SK-N-SH treated with all-trans-retinoic acid at 6 μM for 48 hours (cell line): ENCODE data around the gene AOC3.

ENCODE experiments used
- ARNTL ChIP-seq: fragments of 450-650 bp; formaldehyde crosslinking; IDR thresholded peaks from 2 replicates; pipeline ENCODE4 v1.5.0; 2020; ENCODE audit warnings: low read depth, mild to moderate bottlenecking, moderate library complexity, borderline replicate concordance
- GLIS3 ChIP-seq: fragments of 250-450 bp; sonication (Bioruptor Pico); IDR thresholded peaks from 2 replicates; pipeline ENCODE4 v1.5.0; 2020; ENCODE audit warnings: mild to moderate bottlenecking, moderate library complexity
- PPARA ChIP-seq: fragments of 250-450 bp; sonication (Bioruptor Pico); IDR thresholded peaks from 2 replicates; pipeline ENCODE4 v1.5.0; 2020; ENCODE audit warnings: mild to moderate bottlenecking, borderline replicate concordance
- TCF4 ChIP-seq: fragments of 250-450 bp; sonication (Bioruptor Pico); IDR thresholded peaks from 2 replicates; pipeline ENCODE4 v1.8.0; 2021; ENCODE audit warnings: mild to moderate bottlenecking, moderate library complexity, borderline replicate concordance
- TOX ChIP-seq: fragments of 250-450 bp; sonication (Bioruptor Pico); IDR thresholded peaks from 2 replicates; pipeline ENCODE4 v1.8.0; 2021; ENCODE audit warnings: mild to moderate bottlenecking, moderate library complexity, borderline replicate concordance
- TF ChIP-seq, protein P1 (sequence below): fragments of 250-450 bp; sonication (Bioruptor Pico); IDR thresholded peaks from 2 replicates; pipeline ENCODE4 v1.5.1; 2020; ENCODE audit warnings: low read depth, mild to moderate bottlenecking, moderate library complexity
- TF ChIP-seq, protein P2 (sequence below): fragments of 250-450 bp; sonication (Bioruptor Pico); IDR thresholded peaks from 2 replicates; pipeline ENCODE4 v1.8.0; 2020; ENCODE audit warnings: mild to moderate bottlenecking, moderate library complexity, borderline replicate concordance

DNA sequence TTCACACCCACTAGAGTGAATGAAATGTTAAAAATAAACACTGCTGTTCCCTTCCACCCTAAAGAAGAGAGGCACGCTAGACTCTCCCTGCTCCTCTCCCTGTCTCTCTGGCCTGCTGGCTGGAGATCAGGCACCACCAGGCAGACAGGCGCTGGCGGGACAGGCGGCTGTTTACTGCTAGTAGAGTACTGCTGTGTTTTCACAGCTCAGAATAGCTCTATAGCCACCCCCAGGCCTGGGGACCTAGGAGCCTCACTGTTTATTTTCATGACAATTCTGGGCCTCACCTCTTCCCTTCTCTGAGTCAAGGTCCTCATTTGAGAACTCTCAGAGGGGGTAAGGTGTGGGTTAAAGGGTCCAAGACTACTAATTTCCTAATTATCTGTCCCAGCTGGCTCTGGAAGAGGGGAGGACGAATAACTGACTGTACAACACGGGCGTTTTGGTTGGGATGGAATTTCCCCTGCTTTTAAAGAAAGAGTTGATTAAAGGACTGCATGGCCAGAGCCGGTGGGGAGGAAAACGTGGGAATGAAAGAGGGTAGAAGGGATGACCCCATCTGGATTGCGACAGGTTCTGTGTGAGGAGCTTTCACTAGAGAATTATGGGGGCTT, 40.6 kb downstream of the AOC3 start:
- no peak for TF ChIP-seq PPARA (CRISPR knock-in tag)
- TF ChIP-seq TOX = no peak
- TF ChIP-seq, protein P1, sequence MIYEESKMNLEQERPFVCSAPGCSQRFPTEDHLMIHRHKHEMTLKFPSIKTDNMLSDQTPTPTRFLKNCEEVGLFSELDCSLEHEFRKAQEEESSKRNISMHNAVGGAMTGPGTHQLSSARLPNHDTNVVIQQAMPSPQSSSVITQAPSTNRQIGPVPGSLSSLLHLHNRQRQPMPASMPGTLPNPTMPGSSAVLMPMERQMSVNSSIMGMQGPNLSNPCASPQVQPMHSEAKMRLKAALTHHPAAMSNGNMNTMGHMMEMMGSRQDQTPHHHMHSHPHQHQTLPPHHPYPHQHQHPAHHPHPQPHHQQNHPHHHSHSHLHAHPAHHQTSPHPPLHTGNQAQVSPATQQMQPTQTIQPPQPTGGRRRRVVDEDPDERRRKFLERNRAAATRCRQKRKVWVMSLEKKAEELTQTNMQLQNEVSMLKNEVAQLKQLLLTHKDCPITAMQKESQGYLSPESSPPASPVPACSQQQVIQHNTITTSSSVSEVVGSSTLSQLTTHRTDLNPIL (CRISPR knock-in tag) = no peak
- no peak for TF ChIP-seq GLIS3 (CRISPR knock-in tag)
- TF ChIP-seq, protein P2, sequence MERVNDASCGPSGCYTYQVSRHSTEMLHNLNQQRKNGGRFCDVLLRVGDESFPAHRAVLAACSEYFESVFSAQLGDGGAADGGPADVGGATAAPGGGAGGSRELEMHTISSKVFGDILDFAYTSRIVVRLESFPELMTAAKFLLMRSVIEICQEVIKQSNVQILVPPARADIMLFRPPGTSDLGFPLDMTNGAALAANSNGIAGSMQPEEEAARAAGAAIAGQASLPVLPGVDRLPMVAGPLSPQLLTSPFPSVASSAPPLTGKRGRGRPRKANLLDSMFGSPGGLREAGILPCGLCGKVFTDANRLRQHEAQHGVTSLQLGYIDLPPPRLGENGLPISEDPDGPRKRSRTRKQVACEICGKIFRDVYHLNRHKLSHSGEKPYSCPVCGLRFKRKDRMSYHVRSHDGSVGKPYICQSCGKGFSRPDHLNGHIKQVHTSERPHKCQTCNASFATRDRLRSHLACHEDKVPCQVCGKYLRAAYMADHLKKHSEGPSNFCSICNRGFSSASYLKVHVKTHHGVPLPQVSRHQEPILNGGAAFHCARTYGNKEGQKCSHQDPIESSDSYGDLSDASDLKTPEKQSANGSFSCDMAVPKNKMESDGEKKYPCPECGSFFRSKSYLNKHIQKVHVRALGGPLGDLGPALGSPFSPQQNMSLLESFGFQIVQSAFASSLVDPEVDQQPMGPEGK (CRISPR knock-in tag) = no peak
- no peak for TF ChIP-seq TCF4 (CRISPR knock-in tag)
- TF ChIP-seq ARNTL (CRISPR knock-in tag) = no peak
